HG02763 (cell line): Measurements from ENCODE around the gene DVL2.
A peak's percentile ranks its signal among the peaks of the same experiment; 100 is the strongest.

ENCODE experiments used
- ATAC-seq: cut with Tn5 transposase; IDR thresholded peaks from one replicate; pipeline ENCODE4 v1.9.1; 2021; ENCODE audit warnings: mild to moderate bottlenecking, moderate library complexity; ENCODE audit not compliant: unreplicated experiment

Gene DVL2

DNA sequence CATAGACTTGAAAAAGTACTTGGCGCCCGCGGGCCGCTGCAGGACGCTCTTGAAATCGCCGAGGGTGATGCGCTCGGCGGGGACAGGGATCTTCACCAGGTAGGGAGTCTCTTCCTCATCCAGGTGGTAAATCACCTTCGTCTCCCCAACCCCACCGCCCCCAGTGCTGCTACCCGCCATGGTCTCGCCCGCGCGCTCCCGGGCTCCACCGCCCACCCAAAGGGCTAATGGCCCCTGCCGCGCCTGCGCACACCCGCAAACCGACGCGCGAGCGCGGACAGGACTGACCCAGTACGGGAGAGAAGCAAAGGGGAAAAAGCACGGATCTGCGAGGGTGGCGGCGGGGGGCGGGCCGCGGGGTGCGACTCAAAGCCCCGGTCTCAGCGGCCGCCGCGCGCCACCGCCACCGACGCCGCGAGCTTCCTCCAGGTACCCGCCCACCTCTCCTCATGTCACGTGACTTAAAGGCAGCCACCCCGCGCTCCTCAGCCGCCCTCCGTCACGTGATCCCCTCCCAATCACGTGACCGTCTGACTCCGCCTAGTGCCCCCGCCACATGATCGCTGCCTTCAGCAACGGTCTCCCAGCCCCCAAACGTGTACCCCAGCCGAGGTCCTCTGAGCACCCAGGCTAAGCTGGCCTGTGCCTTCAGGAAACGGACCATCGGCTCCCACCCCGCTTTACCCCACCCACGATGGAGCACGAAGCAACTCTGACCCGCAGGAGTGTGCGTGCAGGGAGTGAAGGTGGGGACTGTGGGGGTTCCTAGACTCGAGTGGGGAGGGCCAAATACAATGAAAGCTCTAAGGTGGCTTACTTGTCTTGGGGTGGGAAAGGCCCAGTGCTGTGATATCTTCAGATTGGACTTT is at the start of gene DVL2:
Gene DVL2, minus strand, starts transcription at position 435 of the 869 bp plus-strand sequence. Its CDS starts 255 bp downstream, at position 180.
- peak; percentile 47 for ATAC-seq

GRCh38 chr17:7283471-7284216 is 49.3 kb upstream of the DVL2 start:
- no peak for ATAC-seq

DNA sequence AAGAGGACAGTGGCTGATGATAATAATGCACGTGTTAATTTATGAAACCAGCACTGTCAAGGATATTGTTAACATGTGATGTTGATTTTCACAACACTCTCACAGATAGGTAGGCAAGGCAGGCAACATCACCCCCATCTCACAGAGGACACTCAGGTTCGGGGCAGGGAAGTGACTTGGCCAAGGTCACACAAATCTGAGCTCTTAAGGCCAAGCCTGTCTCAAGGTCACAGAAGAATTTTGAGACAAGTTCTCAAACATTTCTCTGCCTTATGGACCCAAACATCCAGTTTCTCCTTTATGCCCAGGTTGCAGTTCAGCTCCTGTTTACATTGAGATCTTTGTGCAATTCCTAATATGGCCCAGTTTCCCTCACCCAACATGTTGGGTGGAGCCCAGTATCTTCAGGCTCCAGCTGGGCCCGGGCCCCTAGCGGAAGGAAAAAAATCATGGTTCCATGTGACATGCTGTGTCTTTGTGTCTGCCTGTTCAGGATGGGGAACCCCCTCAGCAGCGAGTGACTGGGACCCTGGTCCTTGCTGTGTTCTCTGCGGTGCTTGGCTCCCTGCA is 48.5 kb upstream of the DVL2 start:
- ATAC-seq, result no peak

DNA sequence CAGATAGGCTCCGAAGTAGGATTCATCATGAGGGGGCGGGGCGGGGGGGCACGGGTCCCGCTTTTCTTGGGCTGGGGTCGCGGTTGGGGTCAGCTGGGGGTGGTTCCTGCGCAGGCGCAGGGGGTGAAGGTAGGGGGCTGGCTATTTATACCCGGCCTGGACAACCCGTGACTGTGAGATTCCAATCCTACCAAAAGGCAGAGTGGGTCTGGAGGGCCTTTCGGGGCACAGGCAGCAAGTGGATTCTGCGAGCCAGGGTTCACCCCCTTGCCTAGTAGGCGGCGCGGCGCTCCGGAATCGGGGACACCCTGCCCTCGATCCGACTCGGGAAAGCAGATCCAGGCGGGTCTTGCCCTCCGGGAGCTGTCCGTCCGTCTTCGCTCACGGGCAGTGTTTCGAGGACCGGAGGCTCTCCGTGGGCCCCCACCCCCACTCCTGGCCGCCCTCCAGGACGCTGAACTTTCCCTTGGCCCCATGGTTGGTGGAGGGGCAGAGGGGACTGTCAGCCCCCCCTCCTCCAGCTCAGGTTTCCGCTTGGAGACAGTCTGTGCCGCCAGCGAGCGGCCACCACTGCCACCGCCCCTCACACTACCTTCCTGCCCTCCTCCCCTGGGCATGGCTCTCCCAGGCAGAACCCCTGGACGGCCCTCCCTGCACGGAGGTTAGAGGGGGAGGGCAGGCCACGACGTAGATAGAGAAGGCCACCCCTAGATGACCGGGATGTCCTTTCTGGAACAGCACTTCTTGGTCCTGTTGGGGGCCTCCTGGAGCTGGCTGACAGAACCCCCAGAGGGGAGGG is 47.8 kb upstream of the DVL2 start:
- ATAC-seq, result no peak

DNA sequence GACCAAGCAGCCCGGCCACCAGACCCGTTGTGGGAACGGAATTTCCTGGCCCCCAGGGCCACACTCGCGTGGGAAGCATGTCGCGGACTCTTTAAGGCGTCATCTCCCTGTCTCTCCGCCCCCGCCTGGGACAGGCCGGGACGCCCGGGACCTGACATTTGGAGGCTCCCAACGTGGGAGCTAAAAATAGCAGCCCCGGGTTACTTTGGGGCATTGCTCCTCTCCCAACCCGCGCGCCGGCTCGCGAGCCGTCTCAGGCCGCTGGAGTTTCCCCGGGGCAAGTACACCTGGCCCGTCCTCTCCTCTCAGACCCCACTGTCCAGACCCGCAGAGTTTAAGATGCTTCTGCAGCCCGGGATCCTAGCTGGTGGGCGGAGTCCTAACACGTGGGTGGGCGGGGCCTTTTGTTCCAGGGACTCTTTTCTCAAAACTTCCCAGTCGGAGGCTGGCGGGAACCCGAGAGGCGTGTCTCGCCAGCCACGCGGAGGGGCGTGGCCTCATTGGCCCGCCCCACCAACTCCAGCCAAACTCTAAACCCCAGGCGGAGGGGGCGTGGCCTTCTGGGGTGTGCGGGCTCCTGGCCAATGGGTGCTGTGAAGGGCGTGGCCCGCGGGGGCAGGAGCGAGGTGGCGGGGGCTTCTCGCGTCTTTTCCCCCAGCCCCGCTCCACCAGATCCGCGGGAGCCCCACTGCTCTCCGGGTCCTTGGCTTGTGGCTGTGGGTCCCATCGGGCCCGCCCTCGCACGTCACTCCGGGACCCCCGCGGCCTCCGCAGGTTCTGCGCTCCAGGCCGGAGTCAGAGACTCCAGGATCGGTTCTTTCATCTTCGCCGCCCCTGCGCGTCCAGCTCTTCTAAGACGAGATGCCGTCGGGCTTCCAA is 47.0 kb upstream of the DVL2 start, which contains the start of gene SLC2A4:
Gene SLC2A4, plus strand, starts transcription at position 645 of the 879 bp plus-strand sequence. Its CDS starts 217 bp downstream, at position 862.
- peak; percentile 65 for ATAC-seq

GRCh38 chr17:7280519-7281073 is 46.3 kb upstream of the DVL2 start:
- ATAC-seq, result peak; percentile 72

- no peak for ATAC-seq
Measured at GRCh38 chr17:7279448-7279847, 45.1 kb upstream of the DVL2 start.

GRCh38 chr17:7266784-7267183 is 32.5 kb upstream of the DVL2 start:
- ATAC-seq, result no peak

DNA sequence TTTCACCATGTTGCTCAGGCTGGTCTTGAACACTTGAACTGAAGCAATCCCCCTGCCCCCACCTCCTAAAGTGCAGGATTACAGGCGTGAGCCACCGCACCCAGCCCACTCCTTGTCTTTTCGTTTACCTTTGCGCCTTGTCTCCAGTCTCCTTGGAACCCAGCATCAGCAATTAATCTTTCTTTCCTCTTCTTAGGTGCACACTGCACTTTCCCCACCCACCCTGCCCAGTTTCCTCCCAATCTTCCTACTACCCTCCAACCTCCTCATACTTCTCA is 29.4 kb upstream of the DVL2 start:
- ATAC-seq, result no peak

DNA sequence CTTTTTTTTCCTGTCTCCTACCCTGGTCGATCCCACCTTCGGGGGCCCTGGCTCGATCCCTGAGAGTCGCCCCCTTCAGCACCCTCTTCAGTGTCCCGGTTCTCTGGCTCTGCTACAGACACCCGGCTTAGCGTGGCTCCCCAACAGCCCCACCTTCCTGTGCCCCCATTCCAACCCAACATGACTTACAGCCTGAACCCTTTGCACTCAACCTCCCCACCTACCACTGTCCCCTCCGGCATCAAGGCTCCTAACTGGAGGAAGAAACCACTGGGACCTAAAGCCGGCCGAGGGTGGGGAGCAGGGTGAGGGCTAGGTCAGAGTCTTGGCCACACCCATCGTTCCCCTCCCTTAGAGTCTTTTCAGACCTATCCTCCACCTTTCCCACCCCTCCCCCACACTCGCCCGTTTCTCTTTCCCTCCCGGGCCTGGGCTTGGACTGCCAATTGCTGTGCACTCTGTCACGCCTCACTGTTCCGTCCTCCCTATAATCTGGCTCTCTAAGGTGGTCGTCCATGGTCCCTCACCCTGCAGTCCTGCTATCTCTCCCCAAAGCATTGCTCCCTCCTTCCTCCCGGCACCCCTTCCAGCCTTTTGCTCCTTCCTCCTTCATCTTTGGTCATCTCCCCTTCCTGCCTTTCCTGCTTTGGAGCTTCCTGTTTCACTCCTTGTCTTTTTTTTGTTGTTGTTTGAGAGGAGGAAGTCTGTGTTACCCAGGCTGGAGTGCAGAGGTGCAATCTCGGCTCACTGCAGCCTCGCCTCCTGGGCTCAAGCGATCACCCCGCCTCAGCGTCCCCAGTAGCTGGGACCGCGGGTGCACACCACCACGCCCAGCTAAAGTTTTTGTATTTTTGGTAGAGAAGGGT is 28.9 kb upstream of the DVL2 start:
- no peak for ATAC-seq

GRCh38 chr17:7262192-7262934 is 28.0 kb upstream of the DVL2 start, which contains the start of gene CLDN7:
TSS of gene CLDN7 (minus strand) at chr17:7262478. CDS start at chr17:7262043, 435 bp downstream.
- no peak for ATAC-seq

DNA sequence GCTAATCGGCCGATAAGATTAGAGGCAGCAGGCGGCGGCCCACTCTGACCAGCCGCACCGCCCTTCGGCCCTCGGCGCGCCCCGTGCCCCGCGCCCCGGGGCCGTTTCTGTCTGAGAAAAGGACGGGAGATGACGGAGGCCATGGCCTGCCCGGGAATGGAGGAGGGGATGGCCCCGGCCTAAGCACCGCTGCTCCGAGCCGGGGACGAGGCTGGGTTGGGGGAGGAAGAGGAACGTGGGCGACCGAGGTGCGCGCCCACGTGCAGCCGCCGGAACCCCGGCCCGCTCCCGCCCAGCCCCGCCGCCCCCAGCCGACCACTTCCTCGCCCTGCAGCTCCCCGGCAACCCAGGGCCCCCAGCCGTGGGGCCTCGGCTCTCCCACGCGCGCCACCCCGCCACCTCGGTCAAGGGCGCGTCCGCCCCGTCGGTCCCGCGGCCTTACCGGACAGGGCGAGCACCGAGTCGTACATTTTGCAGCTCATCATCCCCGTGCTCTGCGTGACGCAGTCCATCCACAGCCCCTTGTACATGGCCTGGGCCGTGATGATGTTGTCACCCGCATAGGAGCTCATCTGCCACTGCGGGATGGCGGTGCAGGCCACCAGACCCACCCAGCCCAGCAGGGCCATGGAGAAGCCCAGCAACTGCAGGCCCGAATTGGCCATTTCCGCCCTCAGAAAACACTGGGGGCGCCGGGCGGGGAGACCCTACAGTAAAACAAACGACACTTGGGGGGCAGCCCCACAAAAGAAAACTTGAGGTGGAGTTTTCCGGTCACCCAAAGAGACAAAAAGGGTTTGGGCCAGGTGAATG is 27.3 kb upstream of the DVL2 start:
- no peak for ATAC-seq

DNA sequence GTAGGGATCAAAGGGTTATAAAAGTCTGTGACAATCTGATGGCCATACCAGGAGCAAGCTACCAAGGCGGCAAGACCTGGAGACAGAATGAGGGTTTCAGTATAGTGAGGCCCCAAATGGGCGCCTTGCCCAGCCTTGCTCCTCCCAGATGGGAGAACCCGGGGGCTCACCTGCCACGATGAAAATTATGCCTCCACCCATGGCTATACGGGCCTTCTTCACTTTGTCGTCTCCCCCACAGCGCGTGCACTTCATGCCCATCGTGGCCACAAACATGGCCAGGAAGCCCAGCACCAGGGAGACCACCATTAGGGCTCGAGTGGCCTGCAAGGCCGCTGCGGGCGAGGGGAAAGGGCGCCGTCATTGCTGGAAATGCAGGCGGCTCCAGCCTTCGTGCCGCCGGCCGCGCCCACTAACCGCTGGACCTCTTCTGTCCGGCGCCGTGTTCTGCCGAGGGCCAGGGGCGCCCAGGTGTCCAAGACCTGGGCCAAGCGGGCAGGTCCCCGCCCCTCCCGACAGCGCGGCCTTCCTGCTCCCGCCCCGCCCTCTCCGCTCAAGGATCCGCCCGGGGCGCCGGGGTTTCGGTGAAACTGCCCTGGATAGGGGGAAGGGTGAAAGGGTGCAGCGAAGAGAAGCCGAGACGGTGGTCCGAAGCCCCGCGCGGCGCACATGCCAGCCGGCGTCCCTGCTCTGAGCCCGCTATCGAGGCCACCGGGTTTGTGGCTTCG is 26.5 kb upstream of the DVL2 start:
- no peak for ATAC-seq

- ATAC-seq, result no peak
Measured at GRCh38 chr17:7260151-7260550, 25.8 kb upstream of the DVL2 start.

DNA sequence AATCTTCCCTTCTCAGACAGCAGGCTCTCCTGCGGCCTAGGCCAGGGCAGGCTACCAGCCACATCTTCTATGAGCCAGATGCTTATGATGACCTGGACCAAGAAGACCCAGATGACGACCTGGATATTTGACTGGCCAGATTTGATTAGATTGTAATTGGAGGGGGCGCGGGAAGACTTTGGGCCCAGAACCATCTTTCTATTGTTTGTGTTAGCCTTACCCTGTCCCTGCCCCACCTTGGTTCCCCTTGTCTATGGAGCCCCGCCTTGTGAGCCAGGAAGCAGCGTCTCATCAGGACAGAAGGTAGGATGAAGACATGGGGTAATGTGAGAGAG is 25.2 kb upstream of the DVL2 start:
- no peak for ATAC-seq

- no peak for ATAC-seq
Measured at GRCh38 chr17:7258731-7259554, 24.6 kb upstream of the DVL2 start.
